Stimulated activated CD4-positive, alpha-beta T cell treated with anti-CD3 and anti-CD28 coated beads, TNF-alpha, amount 100 ng/mL, for 4 hours (primary cell): ENCODE measurements around the gene KCNMB2.
"Not testable (repeated sequence)": the region's sequence is repeated elsewhere in the genome, so short reads cannot be mapped to it uniquely, and the experiment has no call there.

Experiments used
- DNase-seq, 3 experiments: peaks; one replicate each; pipeline ENCODE4 v3.0.0-alpha.2; 2020; ENCODE audit warnings: low read depth in 3 of 3

The KCNMB2 gene

DNA sequence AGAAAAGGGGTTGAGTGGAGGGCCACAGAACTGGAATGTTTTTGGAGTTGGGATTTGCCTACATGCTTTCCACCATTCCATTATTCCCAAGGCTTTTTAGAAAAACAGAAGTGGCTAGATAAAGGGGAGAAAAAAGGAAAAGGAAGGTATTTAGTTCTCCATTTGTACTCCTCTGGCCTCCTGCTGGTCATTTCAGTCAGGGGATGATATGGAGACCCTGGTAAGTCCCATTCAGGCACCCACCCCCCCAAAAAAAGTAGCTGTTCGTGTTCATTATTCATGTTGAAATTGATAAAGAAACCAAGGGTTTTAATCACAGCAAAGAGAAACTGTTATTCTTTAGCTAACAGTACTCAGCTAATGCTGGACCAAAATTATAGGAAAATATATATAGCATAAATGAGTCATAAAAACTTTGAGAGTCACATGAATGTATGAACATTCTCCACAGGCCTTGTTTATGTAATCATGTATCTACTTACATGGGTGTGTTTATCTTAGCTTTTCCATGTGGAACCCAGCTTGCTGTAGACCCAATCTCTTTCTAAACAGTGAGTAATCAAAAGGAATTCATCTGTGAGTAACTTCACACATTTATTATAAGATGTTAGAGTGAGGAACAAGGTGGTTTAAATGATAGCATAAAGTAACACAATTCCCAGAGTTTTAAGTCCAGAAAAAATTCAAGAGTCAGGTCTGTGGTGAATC is 167.2 kb downstream of the KCNMB2 start:
- DNase-seq, result no peak

DNA sequence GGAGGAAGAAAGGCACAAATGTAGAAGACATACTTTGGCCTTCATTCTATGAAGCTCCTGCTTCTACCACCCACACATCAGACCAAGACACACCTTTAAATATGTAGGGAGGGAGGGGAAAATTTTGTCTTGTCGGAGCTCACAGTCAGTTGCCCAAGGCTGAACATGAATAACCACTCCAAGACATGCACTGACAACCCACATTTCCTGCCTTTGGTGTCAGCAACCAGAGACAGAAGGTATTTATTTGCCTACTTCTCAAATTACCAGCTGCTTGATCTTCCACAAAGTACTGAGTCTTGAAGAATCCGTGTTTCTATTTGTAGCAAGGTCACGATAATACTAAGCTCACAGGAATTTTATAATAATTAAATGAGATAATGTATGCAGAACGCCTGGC is 169.7 kb downstream of the KCNMB2 start:
- no peak for DNase-seq

DNA sequence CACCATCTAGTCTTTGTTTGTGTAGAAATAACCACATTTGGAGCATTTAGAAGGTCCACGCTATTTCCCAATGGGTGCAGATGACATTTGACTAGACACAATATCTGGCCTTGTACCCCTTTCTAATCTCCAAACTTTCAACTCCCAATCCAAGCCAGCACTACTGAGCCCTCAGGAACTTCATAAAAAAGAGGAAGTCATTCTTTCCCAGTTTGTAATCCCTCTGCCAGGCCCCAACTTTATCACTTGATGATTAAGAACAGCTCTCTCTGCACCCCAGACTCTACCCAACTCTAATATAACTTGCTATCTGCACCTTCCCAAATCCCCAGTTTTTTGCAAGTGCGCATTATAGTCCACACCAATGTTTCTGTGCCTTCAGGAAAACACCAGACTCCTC is 170.2 kb downstream of the KCNMB2 start:
- no peak for DNase-seq

DNA sequence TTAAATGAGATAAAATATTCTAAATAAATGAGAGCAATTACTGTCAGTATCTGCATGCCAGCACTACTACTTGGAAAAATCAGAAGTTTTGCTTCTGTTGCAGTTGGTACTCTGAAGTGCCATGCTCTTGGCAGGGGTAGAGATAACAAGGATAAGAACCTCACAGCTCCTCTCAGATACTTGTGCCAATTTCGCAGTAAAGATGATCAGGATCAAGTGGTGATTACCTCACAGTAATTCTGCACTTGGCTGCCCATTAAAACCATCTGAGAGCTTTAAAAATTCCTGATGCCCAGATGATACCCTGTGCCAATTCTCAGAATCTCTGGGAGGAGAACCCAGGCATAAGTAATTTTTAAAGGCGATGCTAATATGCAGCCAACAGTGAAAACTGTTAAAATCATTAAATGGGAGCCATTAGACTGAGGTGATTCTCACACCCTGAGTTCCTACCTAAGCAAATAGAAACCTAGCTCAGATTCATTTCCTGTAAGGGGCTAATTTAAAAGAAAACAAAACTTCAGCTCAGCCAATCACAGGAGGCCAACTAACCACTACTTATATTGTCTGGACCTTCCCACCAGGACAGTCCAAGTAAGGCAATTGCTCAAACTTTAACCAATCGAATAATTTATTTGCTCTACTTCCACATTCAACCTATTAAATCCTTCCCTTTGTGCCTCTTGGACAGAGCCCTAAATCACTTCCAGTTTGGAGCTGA is 171.2 kb downstream of the KCNMB2 start:
- no peak for DNase-seq

DNA sequence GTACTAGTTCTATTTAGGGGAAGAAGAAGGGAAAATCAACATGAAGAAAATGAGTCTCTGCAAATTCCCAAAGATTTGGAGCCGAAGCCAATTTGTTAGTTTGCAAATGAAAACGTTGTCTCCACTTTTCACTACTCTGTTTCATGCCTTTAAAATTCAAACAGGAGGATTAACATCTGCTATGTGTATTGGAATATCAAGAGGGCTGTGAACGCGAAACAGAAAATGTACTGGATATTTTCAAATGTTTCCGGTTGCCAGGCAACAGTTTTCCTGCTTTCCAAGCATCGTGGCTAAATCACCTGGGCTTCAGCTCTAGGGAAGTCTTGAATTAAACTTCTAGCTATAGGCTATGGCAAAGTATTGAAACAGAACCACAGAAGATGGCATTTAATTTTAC is 172.8 kb downstream of the KCNMB2 start:
- DNase-seq, result no peak

DNA sequence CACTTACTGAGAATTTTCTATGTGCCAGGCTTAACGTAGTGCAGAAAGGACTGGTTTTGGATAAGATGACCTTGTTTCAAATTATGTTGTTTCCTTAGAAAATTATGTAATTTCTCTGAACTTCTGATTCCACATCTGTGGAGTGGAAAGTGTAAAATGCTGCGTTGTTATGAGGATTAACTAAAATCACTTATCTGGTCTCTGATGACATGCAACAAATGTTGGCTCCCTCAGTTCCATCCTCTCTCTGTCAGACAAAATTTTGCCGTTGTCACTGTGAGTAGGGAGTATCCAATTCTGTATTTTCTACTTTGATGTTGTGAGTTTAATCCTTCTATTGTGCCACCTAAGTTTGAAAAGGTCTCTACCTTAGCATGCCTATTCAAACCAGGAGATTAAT is 175.5 kb downstream of the KCNMB2 start:
- DNase-seq, result no peak

DNA sequence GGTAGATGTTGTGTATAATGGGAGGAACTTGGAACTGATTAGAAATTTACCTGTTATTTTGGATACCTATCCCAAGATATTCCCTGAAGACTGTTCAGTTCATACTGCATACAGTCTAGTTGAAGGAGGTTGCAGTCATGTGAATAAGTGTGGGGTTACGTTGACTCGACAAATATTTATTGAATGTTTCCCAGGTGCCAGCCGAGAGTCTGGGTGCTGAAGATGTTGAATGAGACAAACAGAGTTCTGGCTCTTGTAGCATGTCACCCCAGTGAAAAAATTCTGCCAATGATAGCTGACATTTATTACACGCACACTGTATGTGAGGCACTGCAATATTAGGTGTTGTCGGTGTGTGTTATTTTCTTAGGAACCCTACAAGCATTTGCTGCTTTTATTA is 176.0 kb downstream of the KCNMB2 start:
- no peak for DNase-seq

DNA sequence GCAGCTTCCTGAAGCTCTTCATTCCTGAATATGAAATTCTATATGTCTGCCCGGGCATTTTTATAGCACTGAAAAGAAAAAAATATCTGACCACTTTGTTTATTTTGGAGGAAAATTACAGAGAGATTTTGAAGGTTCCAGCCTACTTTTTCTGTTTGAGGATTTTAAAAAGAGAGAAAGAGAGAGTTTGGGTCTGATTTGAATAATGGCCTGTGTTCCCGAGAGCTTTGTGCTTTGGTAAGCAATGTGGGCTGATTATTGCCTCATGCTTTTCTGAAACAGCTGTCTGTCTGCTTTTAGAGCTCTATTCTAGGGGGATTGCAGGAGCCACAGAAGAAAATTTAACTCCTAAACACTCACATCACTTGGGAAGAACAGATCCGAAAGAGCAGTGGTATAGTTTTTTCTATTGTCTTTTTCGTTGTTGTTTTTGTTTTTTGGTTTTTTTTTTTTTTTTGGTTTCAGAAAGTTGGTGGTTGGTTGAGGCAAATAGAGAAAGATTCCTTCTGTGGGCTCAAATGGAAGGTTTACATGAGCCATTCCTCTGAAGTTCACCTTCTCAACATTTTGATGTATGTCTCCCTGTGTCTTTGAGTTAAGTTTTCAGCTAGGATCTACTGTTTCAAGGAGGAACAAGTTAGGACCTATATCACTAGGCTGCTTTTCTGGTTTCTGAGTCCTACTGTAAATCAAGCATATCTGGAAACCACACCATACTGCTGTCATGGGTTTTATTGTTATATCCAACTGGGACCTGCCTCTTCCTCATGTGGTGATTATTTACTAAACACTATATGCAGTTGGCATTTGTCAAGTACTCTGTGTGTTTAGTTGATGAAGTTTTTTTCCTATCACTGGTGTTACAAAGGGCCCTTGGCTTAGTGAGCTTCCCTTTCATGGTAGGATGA is 178.9 kb downstream of the KCNMB2 start:
- no peak for DNase-seq

DNA sequence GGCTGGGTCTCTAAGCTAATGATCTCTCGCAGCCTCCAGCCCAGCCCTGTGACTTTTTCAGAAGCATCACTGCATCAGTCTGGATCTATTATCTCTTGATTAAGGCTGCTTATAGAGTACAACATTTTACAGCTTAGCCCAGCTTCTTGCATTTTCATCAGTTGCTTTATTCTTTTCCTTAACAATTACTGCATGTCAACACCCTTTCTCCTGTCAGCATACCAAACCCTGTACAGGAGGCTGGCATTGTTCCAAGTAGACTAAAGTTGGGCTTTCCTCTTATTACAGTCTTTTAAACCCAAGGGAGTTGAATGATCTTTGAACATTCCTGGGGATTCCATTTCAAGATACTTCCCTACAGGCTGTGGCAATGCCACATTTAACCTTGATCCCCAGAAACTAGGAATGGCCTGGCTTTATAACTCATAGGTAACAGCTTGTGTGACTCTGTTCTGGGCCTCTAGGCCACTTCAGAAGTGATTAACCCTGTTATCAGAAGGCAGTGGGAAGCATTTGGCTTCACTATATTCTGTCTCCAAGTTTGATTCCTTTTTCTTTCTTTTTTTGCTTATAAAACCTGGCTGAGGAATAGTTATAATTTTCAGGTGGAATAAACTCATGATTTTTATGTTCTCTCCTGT is 182.9 kb downstream of the KCNMB2 start:
- DNase-seq, result no peak

DNA sequence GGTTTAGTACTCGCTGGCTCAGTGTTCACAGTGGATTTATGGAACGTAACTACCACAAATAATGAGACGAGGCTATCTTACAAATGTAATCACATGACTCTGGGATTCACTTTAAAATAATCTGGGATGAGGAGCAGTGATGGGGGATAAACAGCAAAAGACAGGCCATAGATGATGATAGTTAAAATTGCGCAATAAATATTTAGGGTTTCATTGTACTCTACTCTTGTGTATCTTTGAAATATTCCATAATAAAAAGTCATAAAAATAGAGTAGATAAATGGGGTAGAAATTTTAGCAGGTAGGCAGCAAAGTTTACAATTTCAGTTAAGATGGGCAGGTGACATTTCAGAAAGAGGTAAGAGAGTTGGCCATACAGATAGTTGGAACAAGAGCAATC is 196.6 kb downstream of the KCNMB2 start:
- DNase-seq, result no peak

DNA sequence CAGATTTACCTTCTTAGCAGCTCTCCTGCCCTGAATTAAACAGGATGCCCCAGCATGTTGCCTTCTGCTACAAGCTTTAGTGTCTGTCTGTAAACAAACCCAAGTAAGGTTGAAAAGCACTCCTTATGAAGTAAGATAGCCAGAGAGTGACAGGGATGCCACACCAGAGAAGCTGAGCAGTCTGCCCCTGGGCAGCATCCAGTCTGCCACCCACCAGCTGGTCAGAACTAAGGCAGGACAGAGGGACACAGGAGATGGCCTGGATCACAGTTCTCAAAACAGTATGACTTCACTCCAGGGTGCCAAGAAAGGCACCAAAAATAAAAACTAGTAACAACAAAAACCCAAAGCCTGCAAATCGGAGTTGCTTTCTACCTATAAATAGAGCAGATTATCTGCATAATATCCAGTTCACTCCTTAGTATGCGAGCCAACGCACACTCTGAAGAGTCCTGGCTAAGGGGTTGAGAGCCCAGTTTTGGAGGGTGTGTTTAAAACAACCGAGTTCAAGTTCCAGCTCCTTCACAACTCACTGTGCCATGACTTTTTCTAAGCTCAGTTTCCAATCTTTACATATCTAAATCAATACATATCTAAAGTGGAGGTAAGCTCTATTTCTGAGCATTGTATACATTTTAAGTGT is 198.9 kb downstream of the KCNMB2 start:
- DNase-seq, result no peak

DNA sequence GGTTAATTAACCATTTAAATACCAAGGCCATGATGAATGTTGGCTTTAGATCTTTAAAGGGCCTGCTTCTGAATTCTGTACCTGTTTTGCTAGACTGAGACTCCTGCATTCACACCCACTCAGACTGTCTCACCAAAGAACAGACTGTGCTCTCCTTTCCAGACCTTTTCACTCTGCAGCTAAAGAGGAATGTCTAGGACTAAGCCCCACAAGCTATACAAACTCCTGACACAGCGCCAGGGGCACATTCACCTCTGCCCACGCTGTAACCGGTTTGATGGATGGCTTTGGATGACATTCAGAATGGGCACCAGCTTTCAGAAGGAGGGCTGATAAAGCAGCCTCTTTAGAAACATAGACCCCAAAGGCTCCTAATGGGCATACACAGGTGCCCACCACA is 200.1 kb downstream of the KCNMB2 start:
- no peak for DNase-seq

DNA sequence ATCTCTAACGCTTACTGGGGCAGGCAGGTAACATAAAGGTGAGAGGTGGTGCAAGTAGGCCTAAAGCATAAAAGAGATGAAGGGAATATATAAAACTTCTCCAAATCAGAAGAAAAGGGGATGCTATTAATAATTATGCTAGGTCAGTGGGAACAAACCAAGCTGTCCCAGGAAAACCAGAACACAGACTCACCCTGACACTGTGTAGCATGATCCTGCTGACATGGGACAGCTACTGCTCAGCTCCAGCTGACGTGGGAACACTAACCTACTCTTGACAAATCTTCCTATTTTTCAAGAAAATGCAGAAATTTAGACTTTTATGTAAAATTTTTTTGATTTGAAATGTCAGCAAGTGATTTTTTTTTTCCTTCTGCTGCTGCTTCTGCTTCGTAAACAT is 203.5 kb downstream of the KCNMB2 start:
- DNase-seq, result no peak

DNA sequence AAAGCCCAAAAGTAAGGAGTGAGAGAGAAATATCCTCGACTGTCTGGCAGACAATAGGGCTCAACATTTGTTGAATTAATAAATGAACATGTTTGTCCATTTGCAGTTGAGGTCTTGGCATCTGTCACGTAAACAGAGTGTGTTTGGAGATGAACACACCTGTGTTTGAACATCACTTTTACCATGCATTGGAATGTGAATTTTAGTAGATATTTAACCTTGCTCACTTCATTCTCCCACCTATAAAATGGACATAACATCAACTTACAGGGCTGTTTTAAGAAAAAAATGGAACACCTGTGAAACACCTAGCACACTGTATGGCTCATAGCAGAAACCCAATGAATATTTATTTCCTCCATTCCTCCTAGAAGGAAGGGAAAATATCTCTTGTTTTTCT is 204.8 kb downstream of the KCNMB2 start:
- no peak for DNase-seq

DNA sequence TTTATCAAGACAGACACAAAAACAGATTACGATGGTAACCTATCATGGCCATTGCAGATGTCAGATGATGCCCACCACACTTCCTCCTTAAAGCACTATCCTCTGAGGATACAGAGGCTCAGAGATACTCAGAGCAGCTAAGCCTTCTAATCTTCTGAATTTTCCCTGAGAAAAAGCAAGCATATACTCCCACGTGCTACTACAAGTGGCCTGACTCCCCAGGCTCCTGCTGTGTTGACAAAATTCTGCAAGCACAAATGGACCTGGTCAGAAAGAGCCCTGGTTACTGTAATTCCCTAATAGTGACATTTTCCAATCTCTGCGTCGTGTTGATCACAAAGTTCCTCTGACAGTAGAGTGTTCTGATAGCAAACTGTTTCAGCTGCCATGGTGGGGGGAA is 207.1 kb downstream of the KCNMB2 start:
- no peak for DNase-seq

DNA sequence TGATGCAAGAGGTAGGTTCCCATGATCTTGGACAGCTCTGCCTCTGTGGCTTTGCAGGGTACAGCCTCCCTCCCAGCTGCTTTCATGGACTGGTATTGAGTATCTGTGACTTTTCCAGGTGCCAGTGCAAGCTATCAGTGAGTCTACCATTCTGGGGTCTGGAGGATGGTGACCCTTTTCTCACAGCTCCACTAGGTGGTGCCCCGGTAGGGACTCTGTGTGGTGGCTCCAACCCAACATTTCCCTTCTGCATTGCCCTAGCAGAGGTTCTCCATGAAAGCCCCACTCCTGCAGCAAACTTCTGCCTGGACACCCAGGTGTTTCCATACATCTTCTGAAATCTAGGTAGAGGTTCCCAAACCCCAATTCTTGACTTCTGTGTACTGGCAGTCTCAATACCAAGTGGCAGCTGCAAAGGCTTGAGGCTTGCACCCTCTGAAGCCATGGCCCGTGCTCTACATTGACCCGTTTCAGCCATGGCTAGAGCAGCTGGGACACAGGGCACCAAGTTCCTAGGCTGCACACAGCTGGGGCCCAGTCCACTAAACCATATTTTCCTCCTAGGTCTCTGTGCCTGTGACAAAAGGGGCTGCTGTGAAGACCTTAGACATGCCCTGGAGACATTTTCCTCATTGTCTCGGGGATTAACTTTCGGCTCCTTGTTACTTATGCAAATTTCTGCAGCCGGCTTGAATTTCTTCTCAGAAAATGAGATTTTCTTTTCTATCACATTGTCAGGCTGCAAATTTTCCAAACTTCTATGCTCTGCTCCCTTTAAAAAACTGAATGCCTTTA is 209.8 kb downstream of the KCNMB2 start:
- DNase-seq, result not testable (repeated sequence)

DNA sequence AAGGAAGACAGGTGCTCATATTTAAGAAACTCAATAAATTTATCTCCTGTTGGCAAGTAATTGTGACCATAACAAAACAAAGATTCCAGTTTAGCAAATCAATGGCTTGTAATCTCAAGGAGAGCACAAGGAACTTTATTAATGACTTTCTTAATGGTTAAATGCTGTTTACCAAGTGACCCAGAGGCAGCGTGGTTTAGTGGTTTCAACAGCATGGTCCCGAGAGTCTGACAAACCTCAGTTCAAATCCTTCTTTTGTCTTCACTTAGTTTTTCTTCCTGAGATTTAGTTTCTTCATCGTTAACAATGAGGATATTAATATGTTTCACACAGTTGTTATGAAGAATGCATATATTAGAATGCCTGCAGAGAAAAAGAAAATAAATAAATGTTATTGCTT is 212.6 kb downstream of the KCNMB2 start:
- DNase-seq, result no peak

DNA sequence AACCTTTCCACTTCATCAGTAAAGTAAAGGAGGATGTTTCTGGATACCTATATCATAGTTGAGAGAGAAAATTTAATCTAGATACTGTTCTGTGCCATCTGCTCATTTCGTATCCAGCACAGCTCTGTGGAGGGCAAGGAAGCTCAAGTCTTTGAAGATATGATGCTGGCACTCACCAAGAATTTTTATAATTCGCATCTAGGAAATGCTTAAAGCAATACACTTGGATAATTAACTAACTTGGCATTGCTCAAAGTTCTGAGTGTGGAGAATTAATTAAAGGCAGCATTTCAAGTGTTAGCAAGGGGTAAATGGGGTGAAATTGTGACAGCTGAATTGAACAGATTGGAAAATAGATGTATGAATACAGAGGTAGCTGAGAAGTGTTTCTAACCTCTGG is 213.2 kb downstream of the KCNMB2 start:
- DNase-seq, result no peak

DNA sequence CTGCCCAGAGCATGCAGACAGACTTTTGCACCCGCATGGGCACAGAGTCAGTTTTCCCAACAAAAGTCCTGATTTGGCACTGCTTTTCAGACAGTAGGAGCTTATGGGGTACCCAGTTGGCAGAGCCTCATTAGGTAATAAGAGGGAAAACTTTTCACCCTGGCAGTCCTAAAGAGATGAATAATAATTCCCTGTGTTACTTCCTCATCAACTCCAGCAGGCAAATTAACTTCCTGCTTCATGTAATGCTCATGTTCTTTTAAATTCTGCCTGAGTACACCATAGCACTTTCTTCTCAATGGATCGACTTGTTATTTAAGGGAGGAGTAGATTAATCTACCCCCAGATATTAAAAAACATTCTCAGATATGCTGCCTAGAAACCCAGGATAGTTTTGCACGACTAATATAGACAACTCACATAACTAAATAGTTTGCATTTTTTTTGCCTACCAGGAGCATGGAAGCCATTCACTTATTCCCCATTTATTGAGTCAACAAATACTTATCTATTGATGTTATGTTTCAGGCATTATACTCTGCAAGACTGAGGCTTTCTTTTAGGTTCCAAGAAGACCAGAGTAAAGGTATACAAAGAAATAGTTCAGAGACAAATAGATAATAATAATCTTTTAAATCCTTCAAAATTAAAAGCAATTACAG is 214.5 kb downstream of the KCNMB2 start:
- no peak for DNase-seq

DNA sequence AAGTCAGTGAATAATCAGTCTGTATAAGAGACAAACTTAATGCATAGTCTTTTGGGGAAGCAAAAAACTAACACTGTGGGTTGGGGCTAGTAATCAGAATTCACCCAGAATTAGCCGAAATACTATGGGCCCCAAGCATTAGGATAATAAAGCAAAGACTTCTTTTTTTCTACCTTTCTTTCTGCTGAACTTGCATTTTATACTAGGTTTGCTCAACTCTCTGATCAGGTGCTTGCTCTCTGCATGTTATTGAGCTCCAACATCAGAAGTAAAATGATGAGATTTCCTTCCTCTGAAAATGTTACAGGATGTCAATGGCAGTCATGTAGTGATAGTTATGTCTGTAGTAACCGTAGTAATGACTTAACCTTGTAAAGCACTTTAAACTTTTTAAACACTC is 216.6 kb downstream of the KCNMB2 start:
- DNase-seq, result no peak
